ENCODE data around the gene SLC4A1.
"Not testable (repeated sequence)": the region's sequence is repeated elsewhere in the genome, so short reads cannot be mapped to it uniquely, and the experiment has no call there.

SLC4A1 gene

DNA sequence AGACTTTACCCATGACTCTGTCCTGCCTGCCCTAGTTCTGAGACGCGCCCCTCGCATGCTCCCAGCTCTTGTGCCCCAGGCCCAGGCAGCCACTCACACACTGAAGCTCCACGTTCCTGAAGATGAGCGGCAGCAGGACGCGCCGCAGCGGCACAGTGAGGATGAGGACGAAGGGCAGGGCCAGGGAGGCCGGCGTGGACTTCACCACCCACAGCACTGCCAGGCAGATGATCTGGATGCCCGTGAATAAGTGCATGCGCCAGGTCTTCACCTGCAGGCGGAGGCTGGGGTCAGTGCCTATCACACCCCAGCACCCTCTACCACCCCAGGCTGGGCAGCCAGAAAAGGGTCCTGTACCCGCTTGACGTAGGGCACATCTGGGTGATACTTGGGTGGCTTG is 16.9 kb downstream of the SLC4A1 start:
- Histone ChIP-seq H3K36me3 (ENCODE audit: insufficient read depth, low read length) (no peaks in the 10 kb centered on the region), H3K27ac (ENCODE audit: low read depth, low read length) (no peak overlapping the region), H3K27me3 (ENCODE audit: control insufficient read depth in 1 of 2, insufficient read depth in 2 of 2, low read length in 2 of 2) (no peaks in the 10 kb centered on the region)

DNA sequence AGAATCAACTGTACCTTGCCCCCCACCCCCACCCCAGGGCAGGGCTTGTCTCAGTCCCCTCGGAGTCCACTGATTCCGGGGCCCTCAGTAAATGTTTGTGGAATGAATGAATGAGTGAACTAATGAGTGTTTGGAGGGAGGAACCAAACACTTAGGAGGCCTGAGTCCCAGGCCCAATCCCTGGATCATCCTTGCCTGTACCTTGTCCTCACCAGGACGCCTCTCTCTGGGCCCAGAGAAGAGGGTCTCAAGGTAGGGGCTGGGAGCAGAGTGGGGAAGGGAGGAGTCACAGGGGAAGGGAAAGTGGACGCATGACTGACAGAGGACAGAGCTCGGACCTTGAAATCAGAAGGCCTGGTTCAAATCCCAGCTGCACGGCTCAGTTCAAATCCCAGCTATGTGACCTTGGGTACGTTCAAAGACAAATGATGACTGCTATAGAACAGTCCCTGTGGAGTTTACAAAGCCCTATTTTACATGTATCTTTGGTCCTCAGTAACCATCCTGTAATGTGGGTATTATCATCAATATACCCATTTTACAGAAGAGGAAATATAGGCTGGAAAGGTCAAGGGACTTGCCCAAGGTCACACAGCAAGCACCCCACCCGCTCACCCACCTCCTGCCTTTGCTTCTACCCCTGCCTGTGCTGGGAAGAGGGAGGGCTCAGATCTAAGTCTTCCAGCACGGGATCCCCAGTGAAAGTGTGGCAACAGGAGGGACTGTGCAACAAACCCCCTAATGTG is 18.3 kb downstream of the SLC4A1 start:
- H3K9me3 ChIP-seq (ENCODE audit: low read length) = no peaks in the 10 kb centered on the region
- no peaks in the 10 kb centered on the region for H3K36me3 ChIP-seq (ENCODE audit: insufficient read depth, low read length)
- H3K4me1 ChIP-seq (ENCODE audit: insufficient read depth, low read length) = peaks cover 9% of the 10 kb centered on the region
- no peak overlapping the region for H3K4me3 ChIP-seq (ENCODE audit: low read depth in 1 of 2, low read length in 2 of 2)
- no peak overlapping the region for H3K27ac ChIP-seq (ENCODE audit: low read depth, low read length)
- H3K27me3 ChIP-seq (ENCODE audit: control insufficient read depth in 1 of 2, insufficient read depth in 2 of 2, low read length in 2 of 2) = no peaks in the 10 kb centered on the region
- no peak overlapping the region for H3K9ac ChIP-seq (ENCODE audit: low read length)

More for the DNA sequence above, 16.9 kb downstream of the SLC4A1 start:
- no peak overlapping the region for H3K4me3 ChIP-seq (ENCODE audit: low read depth in 1 of 2, low read length in 2 of 2)
- H3K9ac ChIP-seq (ENCODE audit: low read length) = no peak overlapping the region
- no peaks in the 10 kb centered on the region for H3K9me3 ChIP-seq (ENCODE audit: low read length)
- H3K4me1 ChIP-seq (ENCODE audit: insufficient read depth, low read length) = peaks cover 9% of the 10 kb centered on the region

DNA sequence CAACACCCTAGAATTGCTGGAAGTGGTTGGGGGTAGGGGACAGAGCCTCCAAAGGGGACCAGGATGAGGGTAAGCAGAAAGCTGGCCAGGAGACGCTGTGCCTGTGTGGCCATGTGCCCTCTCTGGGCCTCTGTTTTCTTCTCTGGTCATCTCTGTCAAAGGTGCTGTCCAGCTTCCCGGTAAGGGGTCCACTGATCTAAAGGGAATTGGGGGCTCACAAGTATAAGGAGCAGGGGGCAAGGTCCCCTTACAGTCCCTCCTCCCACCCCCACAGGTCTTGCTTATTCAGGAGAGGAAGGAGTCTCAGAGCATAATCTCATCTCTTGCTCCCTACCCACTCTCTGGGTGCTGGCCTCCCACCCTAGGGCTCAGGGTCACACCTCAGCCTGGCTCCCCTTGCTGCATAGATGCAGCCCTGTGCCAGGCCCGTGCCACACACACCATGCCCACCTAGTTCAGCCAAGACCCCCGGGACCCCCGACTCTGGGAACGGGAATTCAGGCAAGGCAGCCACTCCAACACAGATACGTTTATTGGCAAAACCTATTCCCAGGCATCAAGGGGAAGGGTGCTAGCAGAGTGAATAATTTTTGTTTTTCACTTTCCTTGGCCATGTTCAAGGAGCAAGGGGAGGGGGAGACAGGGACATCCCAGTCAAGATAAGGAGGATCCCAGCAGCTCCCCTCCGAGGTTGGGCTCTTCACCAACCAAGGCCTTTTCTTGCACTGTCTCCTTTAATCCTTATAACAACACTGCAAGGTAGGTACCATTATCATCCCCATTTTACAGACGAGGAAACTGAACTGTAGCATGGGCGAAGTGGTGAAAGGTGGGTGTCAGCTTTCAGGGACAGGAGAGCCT is 19.8 kb downstream of the SLC4A1 start:
- Histone ChIP-seq H3K27ac (ENCODE audit: low read depth, low read length) (no peak overlapping the region), H3K4me1 (ENCODE audit: insufficient read depth, low read length) (peaks cover 9% of the 10 kb centered on the region), H3K9ac (ENCODE audit: low read length) (no peak overlapping the region), H3K27me3 (ENCODE audit: control insufficient read depth in 1 of 2, insufficient read depth in 2 of 2, low read length in 2 of 2) (no peaks in the 10 kb centered on the region), H3K36me3 (ENCODE audit: insufficient read depth, low read length) (no peaks in the 10 kb centered on the region), H3K9me3 (ENCODE audit: low read length) (no peaks in the 10 kb centered on the region), H3K4me3 (ENCODE audit: low read depth in 1 of 2, low read length in 2 of 2) (no peak overlapping the region)

DNA sequence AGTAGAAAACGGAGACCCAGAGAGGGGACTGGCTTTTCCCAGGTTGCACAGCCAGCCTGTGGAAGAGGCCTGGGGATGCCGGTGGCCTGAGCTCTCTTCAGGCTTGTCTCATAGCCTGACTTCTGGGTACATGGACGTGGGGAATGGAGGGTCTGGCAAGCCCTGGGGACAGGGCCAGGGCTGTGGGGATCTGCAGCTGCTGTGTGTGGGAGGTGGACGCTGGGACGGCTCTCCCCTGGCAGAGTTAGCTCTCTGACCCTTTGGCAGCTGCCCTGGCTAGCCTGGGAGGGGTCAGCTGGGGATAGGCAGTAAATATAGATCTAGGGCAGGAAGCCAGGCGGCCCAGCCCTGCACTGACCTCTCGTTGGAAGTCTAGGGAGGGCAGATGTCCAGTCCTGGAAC is 20.5 kb downstream of the SLC4A1 start:
- no peak overlapping the region for H3K9ac ChIP-seq (ENCODE audit: low read length)
- H3K27ac ChIP-seq (ENCODE audit: low read depth, low read length) = no peak overlapping the region
- no peak overlapping the region for H3K4me3 ChIP-seq (ENCODE audit: low read depth in 1 of 2, low read length in 2 of 2)
- no peaks in the 10 kb centered on the region for H3K27me3 ChIP-seq (ENCODE audit: control insufficient read depth in 1 of 2, insufficient read depth in 2 of 2, low read length in 2 of 2)
- no peaks in the 10 kb centered on the region for H3K9me3 ChIP-seq (ENCODE audit: low read length)
- H3K4me1 ChIP-seq (ENCODE audit: insufficient read depth, low read length) = peaks cover 9% of the 10 kb centered on the region
- no peaks in the 10 kb centered on the region for H3K36me3 ChIP-seq (ENCODE audit: insufficient read depth, low read length)

DNA sequence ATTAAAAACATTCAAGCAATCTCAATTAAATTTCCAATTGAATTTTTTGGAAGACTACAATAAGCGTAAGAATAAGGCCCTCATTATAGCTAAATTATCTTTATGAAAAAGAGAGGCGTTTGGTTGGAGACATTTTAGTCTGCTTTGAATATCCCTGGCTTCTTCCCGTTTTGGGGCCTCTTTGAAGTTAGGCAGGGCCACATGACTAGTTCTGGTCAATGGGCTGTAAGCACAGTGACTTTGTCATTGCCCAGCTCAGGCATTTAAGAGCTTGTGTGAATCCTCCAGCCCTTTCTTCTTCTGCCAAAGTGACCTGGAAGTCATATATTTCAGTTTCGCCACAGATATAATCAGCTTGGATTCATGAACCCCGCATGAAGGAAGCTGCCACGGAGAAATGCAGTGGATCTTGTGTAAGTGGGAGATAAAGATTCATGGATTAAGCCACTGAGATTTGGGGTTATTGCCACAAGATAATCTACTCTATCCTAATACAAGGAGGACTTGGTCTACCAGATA is 26.8 kb downstream of the SLC4A1 start:
- no peaks in the 10 kb centered on the region for H3K27me3 ChIP-seq (ENCODE audit: control insufficient read depth in 1 of 2, insufficient read depth in 2 of 2, low read length in 2 of 2)
- no peak overlapping the region for H3K9ac ChIP-seq (ENCODE audit: low read length)
- H3K27ac ChIP-seq (ENCODE audit: low read depth, low read length) = no peak overlapping the region
- H3K36me3 ChIP-seq (ENCODE audit: insufficient read depth, low read length) = no peaks in the 10 kb centered on the region
- no peaks in the 10 kb centered on the region for H3K9me3 ChIP-seq (ENCODE audit: low read length)
- H3K4me3 ChIP-seq (ENCODE audit: low read depth in 1 of 2, low read length in 2 of 2) = no peak overlapping the region
- no peaks in the 10 kb centered on the region for H3K4me1 ChIP-seq (ENCODE audit: insufficient read depth, low read length)

DNA sequence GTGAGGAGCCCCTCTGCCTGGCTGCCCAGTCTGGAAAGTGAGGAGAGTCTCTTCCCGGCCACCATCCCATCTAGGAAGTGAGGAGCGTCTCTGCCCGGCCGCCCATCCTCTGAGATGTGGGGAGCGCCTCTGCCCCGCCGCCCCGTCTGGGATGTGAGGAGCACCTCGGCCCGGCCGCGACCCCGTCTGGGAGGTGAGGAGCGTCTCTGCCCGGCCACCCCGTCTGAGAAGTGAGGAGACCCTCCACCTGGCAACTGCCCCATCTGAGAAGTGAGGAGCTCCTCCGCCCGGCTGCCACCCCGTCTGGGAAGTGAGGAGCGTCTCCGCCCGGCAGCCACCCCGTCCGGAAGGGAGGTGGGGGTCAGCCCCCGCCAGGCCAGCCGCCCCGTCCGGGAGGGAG is 30.0 kb downstream of the SLC4A1 start:
- H3K27me3 ChIP-seq (ENCODE audit: control insufficient read depth in 1 of 2, insufficient read depth in 2 of 2, low read length in 2 of 2); H3K4me1 ChIP-seq (ENCODE audit: insufficient read depth, low read length); H3K9me3 ChIP-seq (ENCODE audit: low read length); H3K27ac ChIP-seq (ENCODE audit: low read depth, low read length); H3K36me3 ChIP-seq (ENCODE audit: insufficient read depth, low read length); H3K9ac ChIP-seq (ENCODE audit: low read length); H3K4me3 ChIP-seq (ENCODE audit: low read depth in 1 of 2, low read length in 2 of 2): not testable (repeated sequence)

DNA sequence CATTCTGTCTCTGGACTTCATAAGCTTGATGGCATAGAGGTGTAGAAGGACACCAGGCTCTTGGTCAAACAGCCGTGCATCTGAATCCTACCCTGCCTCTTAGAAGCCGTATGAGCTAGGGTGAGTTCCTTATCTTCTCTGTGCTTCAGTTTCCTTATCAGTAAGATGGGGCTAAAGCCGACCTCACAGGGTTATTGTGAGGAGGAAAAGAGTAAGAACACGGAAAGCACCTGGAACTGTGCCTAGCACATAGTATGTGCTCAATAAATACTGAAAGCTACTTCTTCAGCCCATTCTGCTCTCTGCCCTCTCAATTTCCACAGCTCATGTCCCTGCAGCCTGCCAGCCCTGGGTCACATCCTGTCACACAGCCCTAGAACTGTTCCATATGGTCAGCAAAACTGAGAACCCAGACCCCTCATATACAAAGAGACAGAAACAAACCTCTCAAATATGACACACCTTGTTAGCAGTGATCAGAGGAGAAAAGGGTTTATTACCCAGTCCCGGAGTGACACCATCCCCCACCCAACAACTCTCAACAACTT is 31.4 kb downstream of the SLC4A1 start:
- Histone ChIP-seq H3K4me1 (ENCODE audit: insufficient read depth, low read length) (no peaks in the 10 kb centered on the region), H3K9ac (ENCODE audit: low read length) (no peak overlapping the region), H3K27ac (ENCODE audit: low read depth, low read length) (no peak overlapping the region), H3K4me3 (ENCODE audit: low read depth in 1 of 2, low read length in 2 of 2) (no peak overlapping the region), H3K9me3 (ENCODE audit: low read length) (no peaks in the 10 kb centered on the region), H3K36me3 (ENCODE audit: insufficient read depth, low read length) (no peaks in the 10 kb centered on the region), H3K27me3 (ENCODE audit: control insufficient read depth in 1 of 2, insufficient read depth in 2 of 2, low read length in 2 of 2) (no peaks in the 10 kb centered on the region)

DNA sequence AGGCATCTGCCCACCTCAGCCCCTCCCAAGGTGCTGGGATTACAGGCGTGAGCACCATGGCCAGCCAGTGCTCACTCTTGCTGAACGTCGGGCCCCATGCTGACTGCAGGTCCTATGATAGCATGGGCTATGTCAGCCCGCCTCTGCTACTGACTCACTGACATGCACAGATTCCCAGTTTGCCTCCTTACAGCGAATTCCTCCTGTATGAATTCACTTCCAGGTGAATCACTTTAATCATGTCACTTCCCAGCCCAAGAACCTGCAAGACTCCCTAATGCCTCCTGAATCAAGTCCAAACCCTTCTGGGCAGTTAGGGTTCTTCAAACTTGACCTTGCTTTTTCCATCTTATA is 32.4 kb downstream of the SLC4A1 start:
- H3K27me3 ChIP-seq (ENCODE audit: control insufficient read depth in 1 of 2, insufficient read depth in 2 of 2, low read length in 2 of 2) = no peaks in the 10 kb centered on the region
- no peaks in the 10 kb centered on the region for H3K36me3 ChIP-seq (ENCODE audit: insufficient read depth, low read length)
- H3K4me3 ChIP-seq (ENCODE audit: low read depth in 1 of 2, low read length in 2 of 2) = no peak overlapping the region
- no peak overlapping the region for H3K9ac ChIP-seq (ENCODE audit: low read length)
- no peaks in the 10 kb centered on the region for H3K9me3 ChIP-seq (ENCODE audit: low read length)
- no peaks in the 10 kb centered on the region for H3K4me1 ChIP-seq (ENCODE audit: insufficient read depth, low read length)
- H3K27ac ChIP-seq (ENCODE audit: low read depth, low read length) = no peak overlapping the region

DNA sequence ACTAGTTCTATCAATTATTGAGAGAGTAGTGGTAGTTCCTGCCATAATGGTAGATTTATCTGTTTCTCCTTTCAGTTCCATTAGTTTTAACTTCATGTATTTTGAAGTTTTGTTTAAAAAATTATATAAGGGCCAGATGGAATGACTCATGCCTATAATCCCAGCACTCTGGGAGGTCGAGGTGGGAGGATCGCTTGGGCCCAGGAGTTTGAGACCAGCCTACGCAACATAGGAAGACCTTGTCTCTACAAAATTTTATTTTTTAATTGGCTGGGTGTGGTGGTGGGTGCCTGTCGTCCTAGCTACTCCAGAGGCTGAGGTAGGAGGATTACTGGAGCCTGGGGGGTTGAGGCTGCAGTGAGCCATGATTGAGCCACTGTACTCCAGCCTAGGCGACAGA is 34.4 kb downstream of the SLC4A1 start:
- Histone ChIP-seq H3K4me3 (ENCODE audit: low read depth in 1 of 2, low read length in 2 of 2) (no peak overlapping the region), H3K36me3 (ENCODE audit: insufficient read depth, low read length) (no peaks in the 10 kb centered on the region), H3K9ac (ENCODE audit: low read length) (no peak overlapping the region), H3K27ac (ENCODE audit: low read depth, low read length) (no peak overlapping the region), H3K9me3 (ENCODE audit: low read length) (no peaks in the 10 kb centered on the region), H3K27me3 (ENCODE audit: control insufficient read depth in 1 of 2, insufficient read depth in 2 of 2, low read length in 2 of 2) (no peaks in the 10 kb centered on the region), H3K4me1 (ENCODE audit: insufficient read depth, low read length) (no peaks in the 10 kb centered on the region)

DNA sequence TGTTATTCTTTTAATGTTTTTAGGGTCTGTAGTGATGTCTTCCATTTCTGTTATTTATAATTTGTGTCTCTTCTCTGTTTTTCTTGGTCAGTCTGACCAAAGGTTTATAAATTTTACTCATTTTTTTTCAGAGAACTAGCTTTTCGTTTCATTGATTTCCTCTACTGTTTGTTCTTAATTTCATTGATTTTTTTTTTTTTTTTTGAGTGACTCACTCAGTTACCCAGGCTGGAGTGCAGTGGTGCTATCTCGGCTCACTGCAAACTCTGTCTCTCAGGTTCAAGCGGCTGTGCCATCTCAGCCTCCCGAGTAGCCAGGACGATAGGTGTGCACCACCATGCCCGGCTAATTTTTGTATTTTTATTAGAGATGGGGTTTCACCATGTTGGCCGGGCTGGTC is 35.9 kb downstream of the SLC4A1 start:
- Histone ChIP-seq H3K27ac (ENCODE audit: low read depth, low read length) (no peak overlapping the region), H3K9ac (ENCODE audit: low read length) (no peak overlapping the region), H3K4me3 (ENCODE audit: low read depth in 1 of 2, low read length in 2 of 2) (no peak overlapping the region)

DNA sequence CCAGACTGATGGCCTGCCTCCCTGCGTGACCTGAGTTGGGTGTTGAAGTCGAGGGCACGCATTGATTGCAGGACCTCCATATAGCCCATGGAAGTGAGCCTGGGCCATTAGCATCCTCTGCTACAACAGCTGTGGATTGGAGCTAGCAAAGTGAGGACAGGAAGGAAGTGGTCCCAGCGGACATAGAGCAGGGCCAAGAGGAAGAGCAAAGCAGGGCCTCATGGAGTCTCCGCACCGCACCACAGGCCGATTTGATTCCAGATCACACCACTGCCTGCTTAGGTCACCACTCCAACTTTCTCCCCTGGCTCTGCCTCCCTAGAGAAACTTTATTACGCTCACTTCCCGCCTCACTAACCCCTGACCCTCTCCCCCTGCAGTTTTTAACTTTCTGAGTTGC is 37.8 kb downstream of the SLC4A1 start:
- H3K4me1 ChIP-seq (ENCODE audit: insufficient read depth, low read length) = no peaks in the 10 kb centered on the region
- no peak overlapping the region for H3K9ac ChIP-seq (ENCODE audit: low read length)
- no peaks in the 10 kb centered on the region for H3K36me3 ChIP-seq (ENCODE audit: insufficient read depth, low read length)
- no peaks in the 10 kb centered on the region for H3K27me3 ChIP-seq (ENCODE audit: control insufficient read depth in 1 of 2, insufficient read depth in 2 of 2, low read length in 2 of 2)
- H3K4me3 ChIP-seq (ENCODE audit: low read depth in 1 of 2, low read length in 2 of 2) = no peak overlapping the region
- no peak overlapping the region for H3K27ac ChIP-seq (ENCODE audit: low read depth, low read length)
- no peaks in the 10 kb centered on the region for H3K9me3 ChIP-seq (ENCODE audit: low read length)

More for the DNA sequence above, 35.9 kb downstream of the SLC4A1 start:
- Histone ChIP-seq H3K4me1 (ENCODE audit: insufficient read depth, low read length) (no peaks in the 10 kb centered on the region), H3K36me3 (ENCODE audit: insufficient read depth, low read length) (no peaks in the 10 kb centered on the region), H3K27me3 (ENCODE audit: control insufficient read depth in 1 of 2, insufficient read depth in 2 of 2, low read length in 2 of 2) (no peaks in the 10 kb centered on the region), H3K9me3 (ENCODE audit: low read length) (no peaks in the 10 kb centered on the region)

Measured in muscle layer of colon (tissue), 2 donors.